HG03558 (cell line): ENCODE measurements around the gene EIPR1.
A peak's percentile ranks its signal among the peaks of the same experiment; 100 is the strongest.

Experiments
- ATAC-seq: cut with Tn5 transposase; IDR thresholded peaks from one replicate; pipeline ENCODE4 v1.9.1; 2021; ENCODE audit warnings: moderate number of reproducible peaks; ENCODE audit not compliant: unreplicated experiment; ENCODE audit errors: extremely low read depth

The EIPR1 gene

DNA sequence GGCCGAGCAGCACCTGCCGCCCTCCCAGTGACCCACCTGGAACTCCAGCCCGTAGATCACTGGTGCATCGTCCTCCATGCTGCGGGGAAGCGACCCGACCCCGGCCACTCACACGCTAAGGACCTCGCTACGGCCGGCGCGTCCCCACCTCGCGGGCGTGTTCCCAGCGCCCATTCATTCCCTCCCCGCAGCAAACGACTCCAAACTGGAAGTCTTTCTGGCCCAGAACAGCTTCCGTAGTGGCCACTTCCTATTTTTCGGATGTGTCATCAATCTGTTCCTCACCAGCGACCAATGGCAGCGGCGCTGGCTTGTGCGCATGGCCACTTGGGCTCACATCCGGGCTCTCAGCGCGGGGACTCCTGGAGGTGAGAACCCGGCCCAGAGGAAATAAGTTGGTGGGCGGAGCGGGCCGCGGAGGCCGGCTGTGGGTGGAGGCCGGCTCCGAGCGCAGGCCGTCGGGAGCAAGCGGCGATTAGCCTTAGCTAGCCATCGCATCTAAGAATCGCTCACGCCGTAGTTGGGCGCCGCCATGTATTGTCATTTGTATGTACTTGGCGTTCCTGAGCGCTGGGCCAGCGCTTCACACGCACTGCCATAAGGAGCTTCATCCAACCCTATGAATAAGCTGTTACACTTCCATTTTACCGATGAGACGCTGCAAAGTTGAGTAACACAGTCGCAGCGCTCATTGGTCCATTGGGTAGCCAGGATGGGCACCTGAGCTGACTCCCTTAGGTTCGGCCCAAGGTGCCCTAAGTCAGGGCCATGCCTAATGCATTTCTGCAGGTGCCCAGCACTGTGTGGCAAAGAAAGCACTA lies at the start of gene EIPR1:
Gene EIPR1 (minus strand): TSS at position 207 of the 821 bp plus-strand sequence. CDS start 129 bp downstream, at position 78.
- ATAC-seq, result peak; percentile 69

DNA sequence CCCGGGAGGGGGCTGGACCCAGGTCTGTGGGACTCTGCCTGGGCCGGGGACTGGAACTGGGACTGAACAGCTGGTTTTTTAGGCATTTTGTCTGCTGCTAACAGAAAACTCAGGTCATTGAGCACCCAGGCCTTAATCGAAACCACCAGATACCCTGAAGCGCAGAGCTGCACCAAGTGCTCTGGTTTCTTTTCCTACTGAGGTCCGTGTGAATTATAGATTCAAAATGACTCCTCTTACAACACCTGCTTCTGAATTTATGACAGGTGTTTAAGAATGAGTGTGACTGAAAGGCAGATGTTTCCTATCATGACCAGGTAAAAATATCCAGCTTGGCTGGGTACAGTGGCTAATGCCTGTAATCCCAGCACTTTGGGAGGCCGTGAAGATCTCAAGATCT lies 49.7 kb upstream of the EIPR1 start:
- ATAC-seq, result peak; percentile 64

DNA sequence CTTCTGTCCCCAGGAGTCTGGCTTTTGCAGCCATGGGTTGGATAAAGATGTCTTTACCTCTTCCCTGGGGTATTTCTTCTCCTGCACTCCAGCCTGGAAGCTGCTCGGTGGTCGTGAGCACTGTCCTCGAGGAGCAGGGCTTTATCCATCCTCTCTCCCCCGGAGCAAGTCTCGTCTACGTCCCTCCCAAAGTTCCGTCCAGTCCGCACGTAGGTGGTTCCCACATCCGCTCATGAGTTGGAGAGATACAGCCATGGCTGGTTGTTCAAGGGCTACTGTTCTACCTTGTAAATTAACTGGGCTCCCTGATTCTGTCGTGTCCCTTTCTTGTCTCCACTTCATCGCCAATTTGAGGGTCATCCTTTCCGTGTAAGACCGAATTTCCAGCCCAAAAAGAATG lies 49.0 kb upstream of the EIPR1 start:
- no peak for ATAC-seq

DNA sequence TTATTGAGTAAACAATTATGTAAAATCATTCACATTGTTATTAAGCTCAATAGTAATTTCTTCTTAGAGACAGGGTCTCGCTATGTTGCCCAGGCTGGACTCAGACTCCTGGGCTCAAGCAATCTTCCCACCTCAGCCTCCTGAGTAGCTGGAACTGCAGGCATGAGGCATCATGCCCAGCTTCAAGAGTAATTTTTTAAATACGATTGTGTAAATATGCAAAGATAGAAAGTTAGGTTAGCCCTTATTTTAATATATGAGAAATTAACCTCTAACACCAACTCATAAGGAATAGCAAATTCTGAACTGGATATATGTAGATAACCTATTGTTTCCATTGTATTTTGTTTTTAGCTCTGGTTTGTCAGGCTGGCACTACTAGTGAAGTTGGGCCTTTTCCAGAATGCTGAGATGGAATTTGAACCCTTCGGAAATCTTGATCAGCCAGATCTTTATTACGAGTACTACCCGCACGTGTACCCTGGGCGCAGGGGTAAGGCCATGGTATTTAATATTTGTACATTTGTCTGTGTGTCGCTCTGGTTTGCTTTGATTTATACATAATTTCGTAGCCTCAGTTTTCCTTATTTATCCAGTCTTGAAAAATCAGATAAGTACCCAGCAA lies 46.7 kb upstream of the EIPR1 start:
- no peak for ATAC-seq

DNA sequence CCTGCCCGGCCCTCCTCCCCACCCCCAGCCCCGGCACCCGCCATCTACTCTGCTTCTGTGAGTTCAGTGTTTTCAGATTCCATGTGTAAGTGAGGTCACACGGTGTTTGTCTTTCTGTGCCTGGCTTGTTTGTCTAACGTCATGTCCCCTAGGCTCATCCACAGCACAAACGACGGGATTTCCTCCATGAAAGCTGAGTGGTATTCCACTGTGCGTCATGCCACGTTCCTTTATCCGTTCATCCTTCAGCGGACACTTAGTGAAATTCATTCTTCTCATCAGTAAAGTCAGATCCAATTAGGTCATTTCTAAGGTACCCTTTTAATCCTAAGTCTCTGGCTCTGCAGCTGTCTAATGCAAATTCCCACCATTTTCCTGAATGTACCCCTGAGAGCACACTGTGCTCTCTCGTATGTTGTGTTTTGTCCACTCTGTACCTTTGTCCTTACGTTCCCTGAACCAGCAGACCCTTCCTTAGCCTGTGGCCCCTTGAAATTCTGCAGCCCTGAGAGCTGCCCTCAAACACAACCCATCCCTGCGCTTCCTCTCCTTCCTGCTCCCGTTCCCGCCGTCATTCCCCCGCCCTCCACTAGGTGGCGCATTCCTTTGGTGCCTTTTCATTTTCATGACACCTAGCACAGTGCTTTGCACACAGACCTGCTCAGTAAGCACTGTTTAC lies 46.0 kb upstream of the EIPR1 start:
- no peak for ATAC-seq

DNA sequence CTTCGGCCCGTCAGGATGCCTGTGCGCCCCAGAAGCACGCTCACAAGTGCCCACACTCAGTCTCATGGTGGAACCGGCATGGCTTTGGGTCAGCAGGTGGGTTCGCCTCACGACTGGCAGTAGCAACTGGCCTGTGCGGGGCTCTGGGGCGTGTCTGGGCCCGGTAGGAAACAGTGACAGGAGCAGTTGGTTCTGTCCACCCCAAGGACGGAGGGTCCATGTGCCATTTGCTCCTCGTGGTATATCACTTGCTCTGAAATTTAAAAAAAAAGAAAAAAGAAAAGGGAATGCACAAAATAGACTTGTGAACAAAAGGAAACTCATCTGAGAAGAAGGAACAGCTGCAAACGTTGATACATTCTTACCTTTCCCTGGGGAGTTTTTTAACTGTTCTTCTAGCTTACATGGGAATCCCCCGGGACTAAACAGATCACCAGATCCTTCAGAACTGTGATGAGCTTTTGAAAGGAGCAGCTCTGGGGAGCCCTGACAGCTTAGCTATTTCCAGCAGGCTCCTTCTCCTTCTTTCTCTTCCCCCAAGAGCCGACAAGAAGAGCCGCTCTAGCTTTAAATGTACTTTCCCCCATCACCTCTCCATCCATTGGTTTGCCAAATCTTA lies 44.7 kb upstream of the EIPR1 start:
- ATAC-seq, result no peak

DNA sequence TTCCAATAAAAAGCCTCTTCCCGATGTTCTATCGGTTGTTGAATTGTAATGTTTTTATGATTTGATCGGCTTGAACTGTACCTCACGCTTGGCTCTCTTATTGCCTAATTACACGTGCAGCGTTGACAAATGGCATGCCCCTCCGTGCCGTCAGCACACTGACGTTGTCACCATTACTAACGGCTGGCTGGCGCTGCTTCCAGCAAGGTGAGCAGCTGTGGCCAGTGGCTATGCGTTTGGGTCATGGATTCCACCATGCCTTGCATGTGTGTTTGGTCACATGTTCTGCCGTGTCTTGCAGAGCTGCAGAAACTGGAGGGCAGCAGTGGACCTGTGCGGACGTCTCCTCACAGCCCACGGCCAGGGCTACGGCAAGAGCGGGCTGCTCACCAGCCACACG lies 44.0 kb upstream of the EIPR1 start:
- ATAC-seq, result no peak

DNA sequence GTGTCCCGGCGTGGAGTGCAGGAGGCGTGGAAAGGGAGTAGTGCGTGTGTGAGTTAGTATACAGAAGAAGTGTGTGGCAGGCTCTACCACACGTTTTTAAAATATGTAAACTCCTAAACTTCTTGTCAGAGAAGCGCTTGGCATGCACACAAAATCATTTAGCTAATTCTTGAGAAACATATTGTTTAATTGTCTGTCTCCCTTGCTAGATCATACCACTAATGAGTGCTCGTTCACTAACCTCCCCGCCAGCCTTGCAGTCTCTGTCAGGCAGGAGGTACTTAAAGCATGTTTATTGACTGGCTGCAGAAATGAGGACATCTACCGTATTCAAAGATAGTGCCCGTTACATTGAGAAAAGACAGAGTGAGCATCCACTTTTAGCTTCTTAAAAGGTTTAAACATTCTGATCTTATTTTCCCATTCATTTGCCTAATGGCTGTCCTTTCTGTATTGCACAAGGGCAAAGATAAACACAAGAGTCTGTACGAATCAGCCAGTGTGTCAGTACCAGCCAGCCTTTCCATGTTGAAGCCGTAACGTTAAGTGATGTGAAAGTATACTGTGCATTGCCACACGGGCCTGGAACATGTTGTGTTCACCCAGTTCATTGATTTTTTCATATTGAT lies 43.3 kb upstream of the EIPR1 start:
- no peak for ATAC-seq

DNA sequence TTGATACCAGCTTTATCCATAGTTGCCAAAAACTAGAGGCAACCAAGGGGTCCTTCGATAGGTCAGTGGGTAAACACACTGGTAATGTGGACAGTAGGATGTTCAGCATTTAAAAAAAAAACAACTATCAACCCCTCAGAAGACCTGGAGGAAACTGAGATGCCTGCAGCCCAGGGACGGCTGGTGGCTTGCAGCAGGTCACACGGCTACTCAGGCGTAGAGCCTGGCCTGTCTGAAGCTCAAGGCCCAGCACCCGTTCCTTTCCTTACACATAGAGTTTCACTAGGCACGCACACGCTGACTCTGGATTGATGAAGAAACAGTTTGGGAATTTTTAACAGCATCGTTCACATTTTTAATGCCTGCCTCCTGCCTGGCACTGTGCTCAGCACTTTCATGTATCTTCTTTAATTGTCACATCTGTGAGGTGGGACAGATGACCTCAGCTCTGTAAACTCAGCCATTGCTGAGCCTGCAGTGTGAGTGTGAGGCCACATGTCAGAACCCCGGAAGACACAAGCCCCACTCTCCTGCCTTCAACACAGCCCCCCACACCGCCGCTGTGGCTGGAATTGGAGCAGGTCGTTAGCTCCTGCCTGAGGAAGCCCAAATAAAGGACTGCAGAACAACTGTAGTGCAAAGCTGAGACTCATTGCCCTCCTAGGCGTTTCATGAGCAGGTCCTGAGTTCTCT lies 42.6 kb upstream of the EIPR1 start:
- ATAC-seq, result no peak

DNA sequence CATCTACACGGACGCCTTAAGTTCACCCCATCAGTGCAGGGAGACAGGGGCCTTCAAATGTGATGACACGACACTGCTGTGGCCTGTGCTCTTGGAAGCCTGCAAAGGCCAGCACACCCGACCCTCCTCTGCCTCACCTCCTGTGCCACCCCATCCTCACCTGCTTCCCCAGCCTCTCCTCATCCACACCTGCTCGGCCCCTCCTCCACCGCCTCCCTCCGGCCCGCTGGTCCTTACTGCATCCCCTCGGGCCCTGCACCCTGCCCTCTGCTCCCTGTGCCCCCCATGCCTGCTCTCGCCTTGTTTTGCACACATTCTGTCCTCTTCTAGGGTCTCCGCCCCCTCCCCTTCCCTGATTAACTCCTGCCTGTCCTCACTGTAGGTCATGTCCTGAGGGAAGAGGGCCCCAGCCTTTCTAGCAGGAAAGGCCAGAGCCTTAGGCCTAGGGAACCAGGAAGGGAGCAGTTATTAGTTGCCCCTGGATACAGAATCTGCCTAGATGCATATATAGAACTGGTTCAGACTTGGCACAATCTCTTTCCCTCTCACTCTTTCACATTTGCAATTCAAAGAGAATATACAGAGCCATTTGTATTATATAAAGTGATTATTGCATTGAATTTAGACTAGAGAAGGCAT lies 41.3 kb upstream of the EIPR1 start:
- ATAC-seq, result no peak

DNA sequence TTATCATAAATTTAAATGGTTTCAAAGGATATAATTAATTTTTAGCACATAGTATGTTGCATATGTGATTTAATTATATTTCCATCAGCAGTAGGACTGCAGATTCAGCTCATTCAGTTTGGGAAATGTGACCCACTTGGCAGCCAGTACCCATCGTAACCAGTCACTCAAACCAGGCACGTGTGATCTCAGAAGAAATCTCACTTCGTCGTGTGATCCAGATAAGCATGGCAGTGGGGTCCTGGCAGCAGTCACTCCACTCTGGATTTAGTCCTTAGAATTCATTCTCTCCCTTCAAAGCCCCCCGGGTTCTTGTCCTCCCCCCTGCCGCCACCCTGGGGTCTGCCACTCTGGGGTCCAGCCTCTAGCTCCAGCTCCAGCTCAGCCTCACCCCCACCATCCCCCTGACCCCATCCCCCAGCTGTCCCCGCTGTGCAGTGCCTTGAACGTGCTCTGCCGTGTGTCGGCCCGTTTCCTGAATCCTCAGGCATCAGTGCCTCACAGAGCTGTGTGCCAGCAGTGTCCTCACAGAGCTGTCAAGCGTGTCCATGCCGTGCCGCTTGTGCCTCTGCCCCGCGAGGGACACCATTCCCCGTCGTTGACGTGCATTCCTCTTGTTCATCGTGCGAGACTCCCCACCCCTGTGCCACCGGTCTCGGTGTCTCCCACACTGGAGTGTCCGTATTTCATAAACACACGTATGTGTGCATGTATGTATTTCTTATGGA lies 36.7 kb upstream of the EIPR1 start:
- no peak for ATAC-seq

DNA sequence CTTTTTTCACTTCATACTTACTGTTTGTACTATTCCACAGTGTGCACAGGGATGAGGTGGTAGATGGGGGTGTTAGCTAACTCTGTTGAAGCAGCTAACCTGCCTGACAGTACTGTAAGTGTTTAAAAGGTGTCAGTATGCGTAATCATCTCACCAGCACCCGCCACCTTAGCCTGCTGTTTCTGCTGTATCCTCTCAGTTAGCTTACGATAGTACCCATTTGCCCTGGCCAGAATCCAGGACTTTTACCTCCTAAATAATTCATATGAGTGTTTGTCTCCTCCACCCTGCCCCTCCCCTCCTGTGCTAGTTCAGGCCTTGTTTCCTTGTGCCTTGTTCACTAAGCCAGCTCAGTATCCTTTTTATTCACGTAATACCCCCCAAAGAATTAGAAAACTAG lies 36.1 kb upstream of the EIPR1 start:
- no peak for ATAC-seq

DNA sequence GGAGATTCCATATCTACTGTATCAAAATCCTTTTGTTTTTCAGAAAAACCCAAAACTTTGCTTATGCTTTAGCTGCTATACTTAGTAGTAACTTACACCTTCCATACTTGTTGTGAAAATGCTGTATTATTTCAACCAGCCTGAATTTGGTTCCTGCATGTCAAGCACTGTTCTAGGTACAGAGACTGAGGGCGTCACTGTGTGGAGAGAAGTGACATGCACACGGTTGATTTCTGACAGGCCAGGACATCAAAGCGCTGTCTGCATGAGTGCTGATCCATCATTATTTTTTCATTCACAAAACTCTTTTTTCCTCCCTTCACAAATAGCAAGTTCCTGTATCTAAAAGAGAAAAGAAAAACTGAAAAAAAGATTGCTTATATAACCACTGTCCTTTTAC lies 33.5 kb upstream of the EIPR1 start:
- ATAC-seq, result no peak

DNA sequence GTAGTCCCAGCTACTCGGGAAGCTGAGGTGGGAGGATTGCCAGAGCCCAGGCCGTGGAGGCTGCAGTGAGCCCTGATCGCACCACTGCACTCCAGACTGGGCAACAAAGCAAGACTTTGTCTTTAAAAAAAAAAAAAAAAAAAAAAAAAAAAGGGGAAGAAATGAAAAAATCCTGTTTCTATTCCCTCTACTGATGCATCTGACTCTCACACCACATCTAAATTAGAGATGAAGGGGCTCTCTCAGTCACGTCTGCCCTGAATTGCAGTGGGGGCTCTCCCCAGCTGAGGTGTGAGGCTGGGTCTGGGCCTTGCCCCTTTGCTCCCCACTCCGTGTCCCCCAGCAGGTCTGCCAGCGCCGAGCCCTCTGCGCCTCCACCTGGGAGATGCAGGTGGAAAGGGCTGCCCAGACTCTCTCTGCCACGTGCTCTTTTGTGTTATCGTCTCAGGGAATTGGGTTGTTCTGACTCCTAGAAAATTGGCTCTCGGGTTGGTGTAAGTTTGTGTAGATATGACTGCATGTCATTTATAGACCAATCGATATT lies 32.1 kb upstream of the EIPR1 start:
- no peak for ATAC-seq

DNA sequence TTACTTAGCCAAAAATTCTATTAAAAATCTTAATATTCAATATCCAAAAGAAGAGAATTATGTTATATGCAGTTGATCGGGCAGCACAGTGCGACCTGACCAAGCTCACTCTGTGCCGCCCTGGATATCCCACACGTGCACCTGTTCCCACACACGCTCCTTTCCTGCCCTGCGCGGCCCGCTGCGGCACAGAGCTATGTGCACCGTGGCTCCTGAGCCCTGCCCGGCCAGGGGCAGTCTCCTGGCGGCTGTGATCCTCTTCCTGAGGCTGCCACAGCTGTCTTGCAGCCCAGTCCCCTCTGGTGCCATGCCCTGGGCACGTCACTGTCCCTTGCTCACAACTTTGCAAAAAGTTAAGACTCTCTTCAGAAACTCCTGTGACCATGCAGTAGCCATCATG lies 31.2 kb upstream of the EIPR1 start:
- no peak for ATAC-seq

DNA sequence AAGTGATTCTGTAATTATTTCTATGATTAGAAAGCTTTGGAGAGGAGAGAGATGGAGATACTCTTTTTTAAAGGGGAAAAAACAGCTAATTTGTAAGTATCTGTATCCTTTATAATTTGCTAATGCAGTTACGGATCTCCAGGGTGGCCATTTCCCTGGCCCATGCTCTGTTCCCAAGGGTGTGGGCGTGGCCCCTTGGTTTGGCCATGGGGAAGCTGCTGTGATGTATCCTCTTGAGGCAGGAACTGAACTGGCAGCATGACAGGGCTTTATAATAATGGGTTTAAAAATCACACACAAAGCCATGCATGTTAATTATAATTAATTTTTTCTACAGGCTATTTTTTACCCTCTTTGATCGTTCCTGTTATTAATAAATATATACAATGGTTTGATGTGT lies 28.9 kb upstream of the EIPR1 start:
- ATAC-seq, result no peak

DNA sequence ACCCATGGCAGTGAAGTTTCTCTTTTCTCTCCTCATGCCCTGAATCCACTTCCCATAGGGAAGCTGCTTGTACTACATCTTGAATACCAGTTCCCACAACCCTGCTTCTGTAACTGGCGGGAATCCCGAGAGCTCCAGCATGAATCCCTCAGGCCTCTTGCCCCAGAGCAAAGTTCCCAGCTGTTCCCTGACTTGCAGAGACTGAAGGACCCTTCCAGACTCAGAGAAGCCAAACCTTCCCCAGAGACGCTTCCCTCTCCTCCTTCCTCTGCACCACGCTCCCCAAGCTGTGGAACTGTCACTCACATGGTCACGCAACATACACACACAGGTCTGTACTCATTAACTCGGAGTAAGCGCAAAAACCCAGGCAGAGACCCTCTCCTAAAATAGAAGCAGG lies 28.3 kb upstream of the EIPR1 start:
- no peak for ATAC-seq

DNA sequence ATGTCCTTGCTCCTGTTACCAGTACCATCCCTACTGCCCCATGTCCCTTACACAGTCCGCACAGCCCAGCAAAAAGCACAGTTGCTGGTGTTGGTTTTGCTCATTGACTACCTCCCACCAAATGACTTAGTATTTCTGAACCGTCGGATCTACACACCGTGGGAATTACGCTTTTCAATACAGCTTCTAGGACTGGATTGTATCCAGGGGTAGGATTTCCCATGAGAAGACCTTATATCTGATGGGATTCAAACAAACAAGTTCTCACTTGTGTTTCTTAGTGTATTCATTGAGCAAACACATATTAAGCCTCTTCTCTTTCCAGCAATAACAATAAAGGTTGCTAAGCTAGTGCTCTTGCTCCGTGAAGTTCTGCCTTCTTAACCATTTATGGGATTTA lies 27.7 kb upstream of the EIPR1 start:
- no peak for ATAC-seq
